NCI-H82 treated with DMSO at 0.1 percent for 48 hours (cell line): ENCODE measurements around the gene MAGEB16.

ENCODE experiments used
- DNase-seq: peaks from one replicate; lab custom pipeline; 2025; ENCODE audit not compliant: unreplicated experiment; lab: John Stamatoyannopoulos, UW

MAGEB16 gene

DNA sequence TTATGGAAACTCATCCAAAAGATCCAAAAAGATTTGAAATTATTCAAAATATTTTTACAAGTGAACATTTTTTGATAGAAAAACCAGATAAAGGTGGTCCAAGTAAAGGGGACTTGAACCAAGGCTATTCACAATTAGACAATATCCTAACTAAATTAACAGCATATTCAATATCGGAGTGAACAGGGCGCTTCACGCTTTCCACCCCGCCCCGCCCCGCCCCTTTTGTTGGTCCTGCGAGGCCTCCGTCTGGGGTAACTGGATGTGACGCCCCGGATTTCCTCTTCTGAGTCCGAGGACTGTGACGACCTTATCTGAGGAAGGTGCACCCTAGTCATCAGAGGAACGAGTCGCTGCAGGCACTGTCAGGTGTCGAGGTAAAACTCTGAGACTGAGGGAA lies at the start of gene MAGEB16:
Gene MAGEB16, plus strand, starts transcription at position 301 of the 400 bp plus-strand sequence. CDS start 3,855 bp downstream, outside the sequence.
- no peak for DNase-seq

DNA sequence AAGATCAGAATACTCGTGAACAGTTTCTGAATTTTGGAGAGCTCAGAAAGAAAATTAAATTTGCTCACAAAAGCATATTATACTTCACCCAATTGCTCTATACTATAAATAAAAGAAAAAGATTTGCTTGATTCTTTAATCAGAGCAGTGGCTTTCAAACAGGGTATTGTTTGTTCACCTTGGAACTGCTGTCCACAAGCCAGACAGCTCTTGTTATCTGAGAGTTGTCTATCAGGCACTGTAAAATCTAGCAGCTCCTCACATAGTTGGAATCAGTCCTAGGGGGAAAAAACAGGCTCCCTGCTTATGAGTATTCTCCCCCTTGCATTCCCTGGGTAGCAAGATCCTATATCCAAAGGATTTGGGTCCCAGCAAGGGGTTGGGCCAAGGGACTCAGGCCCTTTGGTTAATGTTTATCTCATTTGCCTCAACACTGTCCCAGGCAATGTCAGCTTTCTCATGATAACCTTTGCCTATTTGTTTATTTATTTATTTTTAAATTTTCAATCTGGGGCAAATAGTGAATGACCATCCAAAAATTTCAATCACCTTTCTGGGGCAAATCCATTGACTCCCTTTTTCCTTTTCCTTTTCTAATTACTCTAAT lies 24.1 kb upstream of the MAGEB16 start:
- no peak for DNase-seq

- no peak for DNase-seq
These were observed 13.1 kb upstream of the MAGEB16 start for GRCh38 chrX:35785075-35785474.

- DNase-seq, result no peak
These were observed 11.9 kb upstream of the MAGEB16 start for GRCh38 chrX:35786271-35786670.

GRCh38 chrX:35787867-35788266 lies 10.3 kb upstream of the MAGEB16 start:
- DNase-seq, result no peak

- DNase-seq, result no peak
These were observed 2.3 kb downstream of the MAGEB16 start for GRCh38 chrX:35800474-35800873.

DNA sequence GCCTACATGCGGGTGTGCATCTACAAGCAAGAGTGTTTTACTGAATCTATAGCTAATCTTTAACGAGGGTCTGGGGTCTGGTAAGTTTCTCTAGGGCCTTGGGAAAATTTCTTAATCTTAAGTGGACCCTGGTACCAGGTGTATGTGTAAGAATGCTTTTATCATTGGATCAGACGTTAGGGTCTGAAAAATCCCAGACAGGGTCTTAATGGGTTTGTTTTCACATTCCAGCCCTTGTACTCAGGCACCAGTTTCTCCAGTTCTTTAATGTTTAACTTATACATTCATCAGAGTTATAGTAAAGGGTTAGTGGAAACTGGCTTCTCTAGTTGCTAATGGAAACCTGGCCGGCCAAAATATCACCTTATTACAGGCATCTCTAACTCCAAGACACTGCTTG lies 11.6 kb downstream of the MAGEB16 start:
- no peak for DNase-seq

- DNase-seq, result no peak
These were observed 21.1 kb downstream of the MAGEB16 start for GRCh38 chrX:35819241-35819640.

DNA sequence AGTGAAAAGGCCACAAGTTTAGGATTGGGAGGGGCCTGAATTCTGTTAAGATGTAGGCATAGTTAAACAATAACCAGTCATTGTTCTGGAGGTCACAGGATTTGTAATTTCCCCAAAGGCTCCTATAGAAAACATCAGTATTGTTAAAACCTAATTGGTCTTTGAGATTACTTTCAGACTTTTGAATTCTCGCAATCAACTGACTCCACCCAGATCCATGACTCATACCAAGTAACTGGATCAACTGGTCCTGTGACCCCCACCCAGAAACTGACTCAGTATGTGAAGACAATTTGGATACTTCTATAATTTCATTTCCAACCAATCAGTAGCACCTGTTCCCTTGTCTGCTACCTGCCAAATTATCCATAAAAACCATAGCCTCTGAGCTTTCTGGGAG lies 28.4 kb downstream of the MAGEB16 start:
- DNase-seq, result no peak

- no peak for DNase-seq
These were observed 31.4 kb downstream of the MAGEB16 start for GRCh38 chrX:35829501-35829900.

DNA sequence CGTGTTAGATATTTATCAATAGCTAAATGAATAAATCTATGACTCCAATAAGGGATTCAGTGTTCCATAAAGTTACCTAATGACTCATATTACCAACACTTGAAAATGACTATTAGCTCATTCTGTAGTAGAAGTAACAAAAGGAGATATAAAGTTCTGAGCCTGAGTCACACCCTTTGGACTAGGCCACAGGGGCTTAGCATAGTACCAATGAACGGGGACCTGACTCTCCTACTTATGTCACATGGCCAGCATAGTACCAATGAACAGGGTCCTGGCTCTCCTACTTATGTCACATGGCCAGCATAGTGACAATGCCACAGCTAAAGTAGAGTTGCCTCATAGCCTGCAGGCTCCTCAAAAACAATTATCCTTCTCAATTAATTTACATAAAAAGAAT lies 43.7 kb downstream of the MAGEB16 start:
- DNase-seq, result no peak

DNA sequence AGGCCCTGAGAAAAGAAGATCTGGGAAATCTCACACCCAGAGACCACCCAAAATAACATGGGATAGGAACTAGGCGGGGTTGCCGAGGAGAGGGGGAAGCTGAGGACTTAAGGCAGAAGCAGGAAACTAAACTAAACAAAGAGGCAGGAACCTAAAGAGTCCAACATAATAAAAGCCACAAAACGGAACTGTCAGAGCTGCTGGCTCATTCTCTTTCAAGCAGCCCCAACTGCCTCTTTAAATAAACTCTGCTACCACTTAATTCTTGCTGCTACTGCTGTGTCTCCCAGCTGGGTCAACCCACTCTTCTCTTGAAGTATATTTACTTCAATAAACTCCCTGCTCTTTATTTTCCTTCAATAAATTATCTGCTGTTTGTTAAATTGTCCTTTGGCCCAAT lies 44.5 kb downstream of the MAGEB16 start:
- no peak for DNase-seq

GRCh38 chrX:35847736-35848135 lies 49.6 kb downstream of the MAGEB16 start:
- no peak for DNase-seq
